HG02588 (cell line): ENCODE results near the gene PROC.
A peak's percentile ranks its signal among the peaks of the same experiment; 100 is the strongest.

ENCODE experiments used
- ATAC-seq: cut with Tn5 transposase; IDR thresholded peaks from one replicate; pipeline ENCODE4 v1.9.1; 2021; ENCODE audit warnings: mild to moderate bottlenecking, moderate library complexity; ENCODE audit not compliant: unreplicated experiment

Gene PROC

GRCh38 chr2:127413200-127413599, 5.0 kb upstream of the PROC start:
- ATAC-seq = no peak

DNA sequence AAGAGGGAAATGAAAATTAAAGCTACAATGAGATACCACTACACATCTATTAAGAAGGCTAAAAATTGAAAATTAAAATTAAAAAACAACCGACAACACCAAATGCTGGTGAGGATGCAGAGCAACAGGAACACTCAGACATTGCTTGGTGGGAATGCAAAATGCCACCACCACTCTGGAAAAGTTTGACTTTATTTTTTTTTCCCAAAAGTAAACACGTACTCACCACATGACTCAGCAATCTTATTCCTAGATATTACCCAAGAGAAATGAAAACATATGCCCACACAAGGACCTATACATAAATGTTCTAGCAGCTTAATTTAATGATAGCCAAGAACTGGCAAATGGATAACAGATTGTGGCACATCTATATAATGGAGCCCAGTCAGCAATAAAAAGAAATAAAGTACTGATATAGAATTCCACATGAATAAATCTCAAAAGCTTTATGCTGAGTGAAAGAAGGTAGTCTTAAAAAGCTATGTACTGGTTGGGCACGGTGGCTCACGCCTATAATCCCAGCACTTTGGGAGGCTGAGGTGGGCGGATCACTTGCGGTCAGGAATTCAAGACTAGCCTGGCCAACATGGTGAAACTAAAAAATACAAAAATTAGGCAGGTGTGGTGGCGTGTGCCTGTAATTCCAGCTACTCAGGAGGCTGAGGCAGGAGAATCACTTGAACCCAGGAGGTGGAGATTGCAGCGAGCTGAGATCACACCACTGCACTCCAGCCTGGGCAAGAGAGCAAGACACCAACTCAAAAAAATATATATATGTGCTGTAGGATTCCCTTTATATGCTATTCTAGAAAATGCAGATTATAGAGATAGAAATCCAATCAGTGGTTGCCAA, 4.2 kb upstream of the PROC start:
- ATAC-seq = no peak

DNA sequence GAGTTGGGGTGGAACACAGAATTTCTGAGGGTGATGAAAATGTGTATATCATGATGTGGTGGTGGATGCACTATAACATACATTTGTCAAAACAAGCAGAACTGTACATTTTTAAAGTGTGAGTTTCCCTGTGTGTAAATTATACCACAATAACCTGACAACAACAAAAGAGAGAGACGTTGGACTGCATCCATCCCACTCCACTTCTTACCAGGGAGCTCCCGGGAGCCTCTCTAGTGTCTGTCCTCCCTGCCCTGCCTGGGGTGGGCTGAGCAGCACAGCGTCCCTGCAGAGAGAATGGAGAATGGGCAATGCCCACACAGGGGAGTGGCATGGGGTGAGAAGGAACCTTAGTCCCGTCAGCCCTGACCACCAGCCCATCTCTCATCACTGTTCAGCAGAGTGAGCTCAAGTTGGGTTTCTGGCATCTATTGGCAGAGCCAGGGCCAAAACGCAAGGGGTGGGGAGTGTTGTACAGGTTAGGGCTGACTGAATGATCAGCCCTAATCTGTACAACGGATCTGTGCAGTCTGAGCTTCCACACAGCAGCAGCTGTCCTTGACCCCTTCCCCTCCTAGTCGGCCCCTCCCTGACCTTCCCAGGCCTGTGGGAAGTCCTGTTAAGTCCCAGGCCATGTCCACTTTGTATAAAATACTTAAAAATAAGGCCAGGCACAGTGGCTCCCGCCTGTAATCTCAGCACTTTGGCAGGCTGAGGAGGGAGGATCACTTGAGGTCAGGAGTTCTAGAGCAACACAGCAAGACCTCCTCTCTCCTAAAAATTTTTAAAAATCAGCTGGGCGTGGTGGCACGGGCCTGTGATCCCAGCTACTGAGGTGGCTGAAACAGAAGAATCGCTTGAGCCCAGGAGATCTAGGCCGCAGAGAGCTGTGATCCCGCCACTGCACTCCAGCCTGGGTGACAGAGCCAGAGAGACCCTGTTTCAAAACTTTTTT, 3.3 kb upstream of the PROC start:
- ATAC-seq = no peak

- ATAC-seq = peak; percentile 70
These were observed 2.4 kb upstream of the PROC start for GRCh38 chr2:127415593-127416505.

DNA sequence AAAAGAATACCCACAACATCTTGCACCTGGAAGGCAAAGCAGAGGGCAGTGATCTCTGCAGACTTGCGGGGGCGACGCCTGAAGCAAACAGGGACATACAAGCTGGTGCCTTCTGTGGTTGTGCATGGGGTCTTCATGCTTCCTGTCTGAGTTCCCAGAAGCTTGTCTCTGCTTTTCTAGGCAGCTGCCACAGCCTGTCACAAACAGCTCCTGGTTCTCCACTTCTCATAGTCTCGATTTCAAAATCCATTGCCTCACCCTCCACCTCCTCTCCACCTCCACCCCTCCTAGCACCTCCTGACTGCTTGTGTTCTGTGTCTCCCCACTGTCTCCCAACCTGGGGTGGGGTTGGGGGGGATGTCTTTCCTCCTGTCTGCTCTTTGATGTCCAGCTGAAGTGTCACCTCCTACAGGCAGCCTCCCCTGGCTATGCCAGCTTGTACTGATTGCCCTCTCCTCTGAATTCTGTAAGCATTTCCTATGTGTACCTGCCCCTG, 1.7 kb upstream of the PROC start:
- no peak for ATAC-seq

DNA sequence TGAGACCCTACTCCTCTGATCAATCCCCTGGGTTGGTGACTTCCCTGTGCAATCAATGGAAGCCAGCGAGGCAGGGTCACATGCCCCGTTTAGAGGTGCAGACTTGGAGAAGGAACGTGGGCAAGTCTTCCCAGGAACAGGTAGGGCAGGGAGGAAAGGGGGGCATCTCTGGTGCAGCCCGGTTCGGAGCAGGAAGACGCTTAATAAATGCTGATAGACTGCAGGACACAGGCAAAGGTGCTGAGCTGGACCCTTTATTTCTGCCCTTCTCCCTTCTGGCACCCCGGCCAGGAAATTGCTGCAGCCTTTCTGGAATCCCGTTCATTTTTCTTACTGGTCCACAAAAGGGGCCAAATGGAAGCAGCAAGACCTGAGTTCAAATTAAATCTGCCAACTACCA, 821 bp upstream of the PROC start:
- ATAC-seq = no peak

GRCh38 chr2:127419112-127419430, 844 bp downstream of the PROC start:
- ATAC-seq = no peak

DNA sequence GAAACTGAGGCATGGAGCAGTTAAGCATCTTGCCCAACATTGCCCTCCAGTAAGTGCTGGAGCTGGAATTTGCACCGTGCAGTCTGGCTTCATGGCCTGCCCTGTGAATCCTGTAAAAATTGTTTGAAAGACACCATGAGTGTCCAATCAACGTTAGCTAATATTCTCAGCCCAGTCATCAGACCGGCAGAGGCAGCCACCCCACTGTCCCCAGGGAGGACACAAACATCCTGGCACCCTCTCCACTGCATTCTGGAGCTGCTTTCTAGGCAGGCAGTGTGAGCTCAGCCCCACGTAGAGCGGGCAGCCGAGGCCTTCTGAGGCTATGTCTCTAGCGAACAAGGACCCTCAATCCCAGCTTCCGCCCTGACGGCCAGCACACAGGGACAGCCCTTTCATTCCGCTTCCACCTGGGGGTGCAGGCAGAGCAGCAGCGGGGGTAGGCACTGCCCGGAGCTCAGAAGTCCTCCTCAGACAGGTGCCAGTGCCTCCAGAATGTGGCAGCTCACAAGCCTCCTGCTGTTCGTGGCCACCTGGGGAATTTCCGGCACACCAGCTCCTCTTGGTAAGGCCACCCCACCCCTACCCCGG, 1.3 kb downstream of the PROC start:
- no peak for ATAC-seq

GRCh38 chr2:127420039-127420864, 2.0 kb downstream of the PROC start:
- ATAC-seq = no peak

DNA sequence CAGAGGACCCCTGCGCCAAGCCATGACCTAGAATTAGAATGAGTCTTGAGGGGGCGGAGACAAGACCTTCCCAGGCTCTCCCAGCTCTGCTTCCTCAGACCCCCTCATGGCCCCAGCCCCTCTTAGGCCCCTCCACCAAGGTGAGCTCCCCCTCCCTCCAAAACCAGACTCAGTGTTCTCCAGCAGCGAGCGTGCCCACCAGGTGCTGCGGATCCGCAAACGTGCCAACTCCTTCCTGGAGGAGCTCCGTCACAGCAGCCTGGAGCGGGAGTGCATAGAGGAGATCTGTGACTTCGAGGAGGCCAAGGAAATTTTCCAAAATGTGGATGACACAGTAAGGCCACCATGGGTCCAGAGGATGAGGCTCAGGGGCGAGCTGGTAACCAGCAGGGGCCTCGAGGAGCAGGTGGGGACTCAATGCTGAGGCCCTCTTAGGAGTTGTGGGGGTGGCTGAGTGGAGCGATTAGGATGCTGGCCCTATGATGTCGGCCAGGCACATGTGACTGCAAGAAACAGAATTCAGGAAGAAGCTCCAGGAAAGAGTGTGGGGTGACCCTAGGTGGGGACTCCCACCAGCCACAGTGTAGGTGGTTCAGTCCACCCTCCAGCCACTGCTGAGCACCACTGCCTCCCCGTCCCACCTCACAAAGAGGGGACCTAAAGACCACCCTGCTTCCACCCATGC, 3.0 kb downstream of the PROC start:
- ATAC-seq = no peak

DNA sequence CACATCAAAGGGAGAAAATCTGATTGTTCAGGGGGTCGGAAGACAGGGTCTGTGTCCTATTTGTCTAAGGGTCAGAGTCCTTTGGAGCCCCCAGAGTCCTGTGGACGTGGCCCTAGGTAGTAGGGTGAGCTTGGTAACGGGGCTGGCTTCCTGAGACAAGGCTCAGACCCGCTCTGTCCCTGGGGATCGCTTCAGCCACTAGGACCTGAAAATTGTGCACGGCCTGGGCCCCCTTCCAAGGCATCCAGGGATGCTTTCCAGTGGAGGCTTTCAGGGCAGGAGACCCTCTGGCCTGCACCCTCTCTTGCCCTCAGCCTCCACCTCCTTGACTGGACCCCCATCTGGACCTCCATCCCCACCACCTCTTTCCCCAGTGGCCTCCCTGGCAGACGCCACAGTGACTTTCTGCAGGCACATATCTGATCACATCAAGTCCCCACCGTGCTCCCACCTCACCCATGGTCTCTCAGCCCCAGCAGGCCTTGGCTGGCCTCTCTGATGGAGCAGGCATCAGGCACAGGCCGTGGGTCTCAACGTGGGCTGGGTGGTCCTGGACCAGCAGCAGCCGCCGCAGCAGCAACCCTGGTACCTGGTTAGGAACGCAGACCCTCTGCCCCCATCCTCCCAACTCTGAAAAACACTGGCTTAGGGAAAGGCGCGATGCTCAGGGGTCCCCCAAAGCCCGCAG, 3.8 kb downstream of the PROC start:
- ATAC-seq = no peak

DNA sequence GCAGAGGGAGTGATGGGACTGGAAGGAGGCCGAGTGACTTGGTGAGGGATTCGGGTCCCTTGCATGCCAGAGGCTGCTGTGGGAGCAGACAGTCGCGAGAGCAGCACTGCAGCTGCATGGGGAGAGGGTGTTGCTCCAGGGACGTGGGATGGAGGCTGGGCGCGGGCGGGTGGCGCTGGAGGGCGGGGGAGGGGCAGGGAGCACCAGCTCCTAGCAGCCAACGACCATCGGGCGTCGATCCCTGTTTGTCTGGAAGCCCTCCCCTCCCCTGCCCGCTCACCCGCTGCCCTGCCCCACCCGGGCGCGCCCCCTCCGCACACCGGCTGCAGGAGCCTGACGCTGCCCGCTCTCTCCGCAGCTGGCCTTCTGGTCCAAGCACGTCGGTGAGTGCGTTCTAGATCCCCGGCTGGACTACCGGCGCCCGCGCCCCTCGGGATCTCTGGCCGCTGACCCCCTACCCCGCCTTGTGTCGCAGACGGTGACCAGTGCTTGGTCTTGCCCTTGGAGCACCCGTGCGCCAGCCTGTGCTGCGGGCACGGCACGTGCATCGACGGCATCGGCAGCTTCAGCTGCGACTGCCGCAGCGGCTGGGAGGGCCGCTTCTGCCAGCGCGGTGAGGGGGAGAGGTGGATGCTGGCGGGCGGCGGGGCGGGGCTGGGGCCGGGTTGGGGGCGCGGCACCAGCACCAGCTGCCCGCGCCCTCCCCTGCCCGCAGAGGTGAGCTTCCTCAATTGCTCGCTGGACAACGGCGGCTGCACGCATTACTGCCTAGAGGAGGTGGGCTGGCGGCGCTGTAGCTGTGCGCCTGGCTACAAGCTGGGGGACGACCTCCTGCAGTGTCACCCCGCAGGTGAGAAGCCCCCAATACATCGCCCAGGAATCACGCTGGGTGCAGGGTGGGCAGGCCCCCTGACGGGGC, 4.6 kb downstream of the PROC start:
- no peak for ATAC-seq

DNA sequence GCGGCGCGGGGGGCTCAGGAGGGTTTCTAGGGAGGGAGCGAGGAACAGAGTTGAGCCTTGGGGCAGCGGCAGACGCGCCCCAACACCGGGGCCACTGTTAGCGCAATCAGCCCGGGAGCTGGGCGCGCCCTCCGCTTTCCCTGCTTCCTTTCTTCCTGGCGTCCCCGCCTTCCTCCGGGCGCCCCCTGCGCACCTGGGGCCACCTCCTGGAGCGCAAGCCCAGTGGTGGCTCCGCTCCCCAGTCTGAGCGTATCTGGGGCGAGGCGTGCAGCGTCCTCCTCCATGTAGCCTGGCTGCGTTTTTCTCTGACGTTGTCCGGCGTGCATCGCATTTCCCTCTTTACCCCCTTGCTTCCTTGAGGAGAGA, 5.2 kb downstream of the PROC start:
- ATAC-seq = no peak

GRCh38 chr2:127423880-127424279, 5.7 kb downstream of the PROC start:
- ATAC-seq = no peak

GRCh38 chr2:127424598-127425520, 6.6 kb downstream of the PROC start:
- no peak for ATAC-seq
